ENCODE measurements around the gene HDAC7.

The HDAC7 gene

DNA sequence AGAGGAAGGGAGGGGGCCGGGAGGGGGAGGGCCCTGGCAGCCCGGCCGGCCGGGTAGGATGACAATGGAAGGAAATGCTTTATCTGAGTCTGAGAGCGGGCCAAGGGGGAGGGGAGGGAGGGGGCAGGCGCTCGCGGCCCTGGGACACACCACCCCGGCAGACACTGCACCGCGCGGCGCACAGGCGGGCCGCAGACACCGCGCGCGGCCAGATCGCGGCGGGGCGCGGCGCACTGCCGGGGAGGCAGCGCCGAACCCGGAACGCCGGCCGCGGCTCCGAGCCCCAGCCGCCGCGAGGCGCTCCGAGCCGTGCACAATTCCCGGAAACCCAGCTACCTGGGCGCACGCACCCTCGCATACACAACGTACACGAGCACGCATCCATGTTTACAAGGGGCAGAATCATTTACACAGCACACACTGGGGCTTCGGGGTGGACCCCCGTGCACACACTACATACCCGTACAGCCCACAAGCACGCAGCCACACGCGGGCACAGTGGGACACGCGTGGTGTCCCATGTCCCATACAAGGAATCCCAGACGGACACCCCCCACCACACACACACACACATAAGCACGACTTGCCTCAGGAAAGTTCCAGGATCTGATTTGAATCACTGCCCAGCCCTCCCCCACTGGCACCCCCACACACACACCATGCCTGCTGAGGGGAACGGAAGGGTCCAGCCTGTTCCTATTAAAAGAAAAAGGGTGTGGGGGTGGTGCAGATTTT, at the start of gene HDAC7:
Gene HDAC7 (minus strand): TSS at position 8 of the 735 bp plus-strand sequence. CDS start 118 bp downstream, outside the sequence.
- DNase-seq (ENCODE audit: low spot score) = peak; percentile 88

GRCh38 chr12:47868552-47869031, 48.9 kb upstream of the HDAC7 start:
- no peak for DNase-seq (ENCODE audit: low spot score)

GRCh38 chr12:47868041-47868440, 48.3 kb upstream of the HDAC7 start:
- DNase-seq (ENCODE audit: low spot score) = no peak

DNA sequence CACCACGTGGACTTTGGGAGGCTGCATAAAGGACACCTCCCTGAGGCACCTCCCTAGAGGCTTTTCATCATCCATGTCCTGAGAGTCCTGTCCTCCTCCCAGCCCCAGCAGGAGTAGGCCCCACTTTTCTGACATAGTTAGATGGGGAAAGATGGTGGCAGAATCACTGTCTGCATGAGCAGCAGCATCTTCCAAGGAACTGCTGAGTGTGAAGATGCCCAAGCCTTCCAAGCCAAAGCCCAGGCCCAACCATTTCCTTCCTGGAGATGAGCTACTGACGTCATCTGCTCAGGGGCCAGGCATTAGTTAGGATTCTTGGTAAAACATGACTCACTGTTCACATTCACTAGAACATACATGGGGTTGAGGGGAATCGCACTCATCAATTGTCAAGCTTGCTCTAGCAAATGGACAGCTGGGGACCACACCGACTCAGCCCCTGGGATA, 47.8 kb upstream of the HDAC7 start:
- DNase-seq (ENCODE audit: low spot score) = peak; percentile 89

DNA sequence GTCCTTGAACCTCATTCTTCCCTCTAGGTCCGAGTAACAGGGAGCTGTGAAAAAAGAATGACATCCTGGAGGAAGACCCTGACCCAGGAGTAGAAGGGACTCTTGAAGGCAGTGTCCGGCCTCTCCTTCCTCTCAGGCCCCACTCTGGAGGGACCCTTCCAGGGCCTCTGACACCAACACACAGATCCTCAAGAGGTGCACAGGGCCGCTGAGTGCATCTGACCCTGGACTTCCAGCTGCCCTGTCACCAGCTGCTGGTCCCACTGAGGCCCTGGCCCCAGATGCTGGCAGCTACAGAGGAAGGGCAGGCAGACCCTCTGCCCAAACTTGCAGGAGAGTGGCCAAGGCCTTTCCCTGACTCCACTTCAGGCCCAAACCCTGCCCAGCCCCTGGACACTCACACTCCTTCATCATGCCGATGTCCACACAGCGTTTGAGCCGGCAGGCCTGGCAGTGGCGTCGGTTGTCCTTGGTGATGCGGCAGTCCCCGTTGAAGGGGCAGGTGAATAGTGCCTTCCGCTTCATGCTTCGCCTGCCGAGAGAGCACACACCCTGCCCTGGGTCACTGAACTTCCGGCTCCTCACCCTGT, 45.0 kb upstream of the HDAC7 start:
- no peak for DNase-seq (ENCODE audit: low spot score)

- DNase-seq (ENCODE audit: low spot score) = no peak
These were observed 44.3 kb upstream of the HDAC7 start for GRCh38 chr12:47863985-47864384.

DNA sequence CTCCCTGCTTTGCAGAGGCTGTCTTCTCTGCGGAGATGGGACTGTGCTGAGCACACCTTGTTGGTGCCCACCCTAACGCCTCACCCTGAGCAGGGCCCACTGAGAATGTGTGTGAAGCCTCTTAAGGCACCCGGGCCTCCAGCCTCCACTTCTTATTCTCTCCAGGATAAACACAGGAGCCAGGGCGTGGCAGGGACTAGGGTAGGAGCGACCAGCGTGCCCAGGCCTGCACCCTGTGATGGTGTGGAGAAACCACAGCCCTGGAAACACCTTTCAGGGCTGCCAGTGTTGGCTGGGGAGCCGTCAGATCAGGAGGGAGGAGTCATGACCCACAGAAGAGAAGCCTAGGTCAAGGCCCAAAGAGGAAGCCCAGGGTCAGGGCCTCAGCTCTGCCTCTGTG, 43.8 kb upstream of the HDAC7 start:
- DNase-seq (ENCODE audit: low spot score) = no peak

- DNase-seq (ENCODE audit: low spot score) = no peak
These were observed 43.2 kb upstream of the HDAC7 start for GRCh38 chr12:47862881-47863280.

- DNase-seq (ENCODE audit: low spot score) = no peak
These were observed 42.6 kb upstream of the HDAC7 start for GRCh38 chr12:47862167-47862750.

DNA sequence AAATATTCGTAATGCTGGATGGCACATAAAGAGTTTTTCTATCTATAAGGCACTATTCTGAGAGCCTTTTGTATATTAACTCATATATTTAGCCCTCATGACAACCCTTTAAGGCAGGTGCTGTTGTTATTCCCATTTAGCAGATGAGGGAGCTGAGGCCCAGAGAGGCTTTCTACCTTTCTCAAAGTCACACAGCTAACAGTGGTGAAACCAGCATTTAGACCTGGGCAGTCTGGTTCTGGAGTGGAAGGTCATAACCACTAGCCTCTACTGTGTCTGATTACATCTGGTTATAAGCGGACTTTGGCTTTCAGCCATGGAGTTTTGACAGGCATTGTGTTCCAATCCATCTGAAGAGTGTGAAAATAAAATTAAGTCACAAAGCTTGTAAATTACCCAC, 41.2 kb upstream of the HDAC7 start:
- DNase-seq (ENCODE audit: low spot score) = no peak

DNA sequence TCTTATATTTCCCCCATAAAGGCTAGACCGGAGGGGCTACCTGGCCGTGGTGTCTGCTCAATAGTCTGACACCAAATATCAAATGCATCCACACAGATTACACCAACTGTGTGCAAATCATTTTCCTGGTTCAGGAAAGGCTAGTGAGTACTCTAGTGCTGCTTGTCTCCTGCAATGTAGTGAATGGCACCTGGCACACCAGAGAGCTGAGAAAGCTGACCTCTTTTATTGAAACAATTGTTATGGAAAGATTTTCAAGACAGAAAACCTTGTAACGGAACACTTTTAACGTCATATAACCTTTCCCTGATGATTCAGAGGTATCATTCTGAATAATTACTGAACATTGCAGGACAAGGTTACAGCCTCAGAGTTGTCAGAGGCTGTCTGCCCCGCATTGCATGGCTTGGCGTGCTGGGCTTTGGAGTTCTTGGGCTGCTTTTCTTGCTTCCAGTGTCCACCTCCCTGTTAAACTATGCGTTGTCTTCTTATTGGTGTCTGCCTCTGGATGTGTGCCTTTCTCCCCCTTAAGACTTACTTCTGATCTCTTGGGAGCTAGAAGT, 40.7 kb upstream of the HDAC7 start:
- DNase-seq (ENCODE audit: low spot score) = no peak

- no peak for DNase-seq (ENCODE audit: low spot score)
These were observed 39.0 kb upstream of the HDAC7 start for GRCh38 chr12:47858511-47859266.

- no peak for DNase-seq (ENCODE audit: low spot score)
These were observed 37.2 kb upstream of the HDAC7 start for GRCh38 chr12:47856721-47857575.

- no peak for DNase-seq (ENCODE audit: low spot score)
These were observed 36.4 kb upstream of the HDAC7 start for GRCh38 chr12:47856094-47856493.

DNA sequence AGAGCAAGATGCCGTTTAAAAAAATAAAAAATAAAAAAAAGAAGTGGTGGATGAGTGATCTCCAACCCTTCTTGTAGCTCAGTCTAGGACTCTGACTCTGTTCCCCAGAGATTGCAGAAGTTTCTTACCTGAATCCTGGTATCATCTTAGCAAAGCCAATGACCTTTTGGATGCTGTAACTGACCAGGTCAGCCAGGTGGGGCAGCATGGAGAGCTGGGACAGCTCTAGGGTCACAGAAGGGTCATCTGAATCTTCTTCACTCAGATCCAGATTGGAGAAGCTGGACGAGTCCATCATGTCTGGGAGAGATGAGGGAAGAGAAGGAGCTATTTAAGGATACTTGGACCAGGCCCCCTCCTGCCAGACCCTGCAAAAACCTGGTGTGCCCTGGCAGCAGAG, 35.8 kb upstream of the HDAC7 start:
- no peak for DNase-seq (ENCODE audit: low spot score)

DNA sequence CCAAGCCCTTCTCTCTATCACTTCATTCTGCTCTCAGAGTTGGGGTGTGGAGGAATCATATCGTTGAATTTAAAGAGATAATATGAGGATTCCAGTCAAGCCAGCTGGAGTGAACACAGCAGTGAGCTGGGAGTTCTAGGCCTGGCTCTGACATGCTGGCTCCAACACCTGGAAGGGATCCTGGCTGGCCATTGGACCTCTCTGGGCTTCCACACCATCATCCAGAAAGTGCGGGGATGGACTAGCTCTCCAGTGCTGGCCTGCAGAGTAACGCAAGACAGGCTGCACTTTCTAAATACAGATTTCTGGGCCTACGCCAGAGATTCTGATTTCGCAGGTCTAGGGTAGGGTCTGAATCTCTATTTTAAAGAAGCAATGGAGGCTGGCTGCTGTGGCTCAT, 34.8 kb upstream of the HDAC7 start:
- no peak for DNase-seq (ENCODE audit: low spot score)

DNA sequence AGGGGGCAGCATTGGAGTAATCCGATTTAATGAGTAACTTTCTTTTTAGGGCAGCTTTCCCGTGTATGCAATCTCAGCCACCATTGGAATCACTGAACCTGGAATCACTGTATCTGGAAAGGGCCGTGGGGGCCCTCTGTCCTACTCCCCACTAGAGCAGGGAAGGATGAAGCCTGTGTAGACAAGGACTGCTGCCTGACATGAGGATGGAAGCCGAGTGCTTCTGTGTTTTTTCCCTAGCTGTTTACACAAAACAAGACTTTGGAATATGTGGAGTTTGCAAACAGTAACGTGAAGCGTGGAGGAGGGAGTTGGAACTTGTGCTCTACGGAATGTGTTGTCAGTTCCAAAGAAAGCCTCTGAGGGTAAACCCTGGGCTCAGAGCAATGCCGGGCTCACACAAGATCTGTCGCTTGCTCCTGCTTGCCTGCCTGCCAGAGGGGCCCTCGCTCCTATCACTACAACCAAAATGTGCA, 32.4 kb upstream of the HDAC7 start:
- no peak for DNase-seq (ENCODE audit: low spot score)

DNA sequence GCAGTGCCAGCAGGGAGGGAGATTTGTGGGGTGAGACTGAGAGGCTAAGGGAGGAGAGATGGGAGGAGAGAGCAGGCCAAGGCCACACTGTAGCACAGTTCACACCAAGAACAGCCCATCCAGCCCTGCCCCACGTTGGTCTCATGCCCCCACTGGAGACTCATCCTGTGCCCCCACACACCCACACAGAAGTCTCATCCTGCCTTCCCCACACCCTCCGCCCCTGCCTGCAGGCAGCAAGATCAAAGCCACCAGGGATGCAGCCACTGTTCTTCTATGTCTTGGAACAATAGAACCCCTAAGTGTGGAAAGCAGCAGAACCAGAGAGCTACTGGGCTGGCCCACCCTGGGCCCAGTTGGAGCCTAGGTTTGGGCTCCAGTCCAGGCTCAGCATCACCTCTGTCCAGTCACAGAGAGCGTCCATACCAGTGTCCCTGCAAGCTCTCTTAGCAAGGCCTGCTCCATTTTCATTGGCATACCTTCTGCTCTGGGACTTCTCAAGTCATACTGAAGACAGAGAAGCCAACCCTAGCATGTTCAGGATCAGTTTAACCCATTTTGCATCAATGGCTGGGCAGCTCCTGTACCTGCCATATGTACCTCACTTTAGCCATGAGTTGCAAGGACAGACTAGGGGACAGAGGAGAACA, 31.7 kb upstream of the HDAC7 start:
- no peak for DNase-seq (ENCODE audit: low spot score)

DNA sequence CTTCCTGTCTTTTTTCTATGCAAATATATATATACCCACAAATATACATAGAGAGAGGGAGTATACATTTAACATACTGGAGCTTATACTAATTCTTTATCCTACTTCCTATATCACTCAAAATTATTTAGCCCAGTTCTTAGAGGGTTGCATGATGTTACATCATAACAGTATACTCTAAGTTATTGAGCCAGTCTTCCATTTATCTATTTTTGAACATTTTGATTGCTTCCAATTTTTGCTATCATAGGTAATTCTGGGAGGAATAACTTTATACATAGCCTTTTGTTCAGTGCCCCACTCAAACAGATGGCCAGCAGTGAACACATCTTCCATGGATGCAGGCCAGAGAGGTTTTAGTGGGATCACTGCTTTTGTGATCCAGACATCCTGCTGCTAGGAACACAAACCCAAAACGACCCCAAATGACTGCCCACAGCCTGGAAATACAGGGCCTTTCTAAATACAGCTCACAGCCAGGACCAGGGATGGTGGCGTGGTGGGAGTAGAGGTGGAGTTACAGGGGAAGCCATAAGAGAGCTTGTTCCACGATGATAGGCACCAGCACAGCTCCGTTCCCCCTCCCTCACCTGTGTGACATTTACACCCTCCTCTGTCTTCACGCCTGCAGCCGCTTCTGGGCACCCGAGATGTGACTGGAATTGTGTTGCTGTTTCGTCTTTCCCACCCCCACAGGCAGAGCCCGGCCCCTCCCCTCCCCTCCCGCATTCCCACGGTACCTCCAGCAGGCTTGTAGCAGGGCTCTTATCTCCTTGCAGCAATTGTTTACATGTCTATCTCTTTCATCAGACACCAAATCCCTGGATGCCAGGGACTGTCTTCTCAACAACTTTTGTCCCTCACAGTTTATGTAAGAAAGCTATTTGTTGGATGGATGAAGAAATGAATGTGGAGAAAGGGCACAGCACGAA, 30.7 kb upstream of the HDAC7 start:
- DNase-seq (ENCODE audit: low spot score) = no peak

All from hepatic stellate cell (primary cell).